ENCODE data around the gene C4orf46.

DNA sequence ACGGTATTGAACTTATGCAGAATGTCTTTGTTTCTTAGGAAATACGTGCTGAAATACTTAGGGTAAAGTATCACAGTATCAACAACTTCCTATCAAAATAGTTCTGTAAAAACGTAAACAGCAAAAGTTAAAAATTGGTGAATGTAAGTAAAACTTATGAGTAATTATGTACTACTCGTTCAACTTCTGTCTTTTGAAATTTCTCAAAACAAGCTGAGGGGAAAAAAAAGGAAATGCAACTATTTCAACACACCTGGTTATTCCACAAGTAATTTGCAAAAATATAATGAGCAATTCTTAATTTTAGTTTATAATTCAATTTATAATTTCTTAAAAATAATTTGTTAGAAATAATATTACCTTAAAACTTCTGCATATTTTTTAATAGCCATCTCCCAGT lies 43.2 kb upstream of the C4orf46 start:
- TF ChIP-seq, protein P1, sequence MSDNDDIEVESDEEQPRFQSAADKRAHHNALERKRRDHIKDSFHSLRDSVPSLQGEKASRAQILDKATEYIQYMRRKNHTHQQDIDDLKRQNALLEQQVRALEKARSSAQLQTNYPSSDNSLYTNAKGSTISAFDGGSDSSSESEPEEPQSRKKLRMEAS (CRISPR knock-in tag; IDR thresholded peaks at IDR 0.05), result no peak
- no peak for TF ChIP-seq ZNF512 (CRISPR knock-in tag; IDR thresholded peaks at IDR 0.05; ENCODE audit: borderline replicate concordance)
- TF ChIP-seq, protein P2, sequence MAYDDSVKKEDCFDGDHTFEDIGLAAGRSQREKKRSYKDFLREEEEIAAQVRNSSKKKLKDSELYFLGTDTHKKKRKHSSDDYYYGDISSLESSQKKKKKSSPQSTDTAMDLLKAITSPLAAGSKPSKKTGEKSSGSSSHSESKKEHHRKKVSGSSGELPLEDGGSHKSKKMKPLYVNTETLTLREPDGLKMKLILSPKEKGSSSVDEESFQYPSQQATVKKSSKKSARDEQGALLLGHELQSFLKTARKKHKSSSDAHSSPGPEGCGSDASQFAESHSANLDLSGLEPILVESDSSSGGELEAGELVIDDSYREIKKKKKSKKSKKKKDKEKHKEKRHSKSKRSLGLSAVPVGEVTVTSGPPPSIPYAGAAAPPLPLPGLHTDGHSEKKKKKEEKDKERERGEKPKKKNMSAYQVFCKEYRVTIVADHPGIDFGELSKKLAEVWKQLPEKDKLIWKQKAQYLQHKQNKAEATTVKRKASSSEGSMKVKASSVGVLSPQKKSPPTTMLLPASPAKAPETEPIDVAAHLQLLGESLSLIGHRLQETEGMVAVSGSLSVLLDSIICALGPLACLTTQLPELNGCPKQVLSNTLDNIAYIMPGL (CRISPR knock-in tag; IDR thresholded peaks at IDR 0.05), result no peak
- TF ChIP-seq, protein P3, sequence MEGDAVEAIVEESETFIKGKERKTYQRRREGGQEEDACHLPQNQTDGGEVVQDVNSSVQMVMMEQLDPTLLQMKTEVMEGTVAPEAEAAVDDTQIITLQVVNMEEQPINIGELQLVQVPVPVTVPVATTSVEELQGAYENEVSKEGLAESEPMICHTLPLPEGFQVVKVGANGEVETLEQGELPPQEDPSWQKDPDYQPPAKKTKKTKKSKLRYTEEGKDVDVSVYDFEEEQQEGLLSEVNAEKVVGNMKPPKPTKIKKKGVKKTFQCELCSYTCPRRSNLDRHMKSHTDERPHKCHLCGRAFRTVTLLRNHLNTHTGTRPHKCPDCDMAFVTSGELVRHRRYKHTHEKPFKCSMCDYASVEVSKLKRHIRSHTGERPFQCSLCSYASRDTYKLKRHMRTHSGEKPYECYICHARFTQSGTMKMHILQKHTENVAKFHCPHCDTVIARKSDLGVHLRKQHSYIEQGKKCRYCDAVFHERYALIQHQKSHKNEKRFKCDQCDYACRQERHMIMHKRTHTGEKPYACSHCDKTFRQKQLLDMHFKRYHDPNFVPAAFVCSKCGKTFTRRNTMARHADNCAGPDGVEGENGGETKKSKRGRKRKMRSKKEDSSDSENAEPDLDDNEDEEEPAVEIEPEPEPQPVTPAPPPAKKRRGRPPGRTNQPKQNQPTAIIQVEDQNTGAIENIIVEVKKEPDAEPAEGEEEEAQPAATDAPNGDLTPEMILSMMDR (IDR thresholded peaks at IDR 0.05), result no peak

Data from WTC11 (cell line).